Left renal pelvis (tissue), 4 donors: ENCODE results near the gene SHB. TPM values are rescaled to one million over a fixed set of nuclear protein-coding genes. Genes with fewer than 3 reads are reported as not detected.

Experiments used
- DNase-seq, 4 donors: peaks; one replicate each; pipeline ENCODE4 v3.0.0-alpha.2; 2013; ENCODE audit warnings: low read depth in 4 of 4, low spot score in 3 of 4
- polyA plus RNA-seq, 4 donors: library from polyadenylated mRNA; unstranded; fragments of 120-200 nt; gene quantifications; one replicate each; pipeline ENCODE4 v1.2.1, GENCODE V29; 2013; ENCODE audit not compliant: insufficient read length in 4 of 4

Gene SHB
- polyA plus RNA-seq, 4 donors = 4.7 to 19.3 (median 15.9) TPM

DNA sequence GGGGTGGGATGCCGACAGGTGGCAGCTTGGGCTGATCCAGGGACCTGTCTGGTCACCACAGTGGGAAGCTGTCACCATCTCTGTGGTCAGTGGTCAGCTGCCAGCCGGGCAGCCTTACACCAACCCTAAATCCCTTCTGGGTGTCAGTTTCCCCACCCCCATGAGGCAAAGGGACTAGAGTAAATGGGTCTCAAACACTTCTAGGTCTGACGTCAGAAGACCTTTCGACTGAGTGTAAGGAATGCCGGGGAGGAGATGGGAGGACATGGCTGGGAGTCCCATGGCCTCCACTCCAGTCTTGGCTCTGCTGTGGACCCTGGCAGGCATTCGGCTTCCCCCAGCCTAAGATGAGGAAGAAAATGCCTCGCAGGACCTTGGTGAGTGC is 124.8 kb downstream of the SHB start:
- no peak for DNase-seq

GRCh38 chr9:37943345-37944265 is 125.4 kb downstream of the SHB start:
- no peak for DNase-seq

GRCh38 chr9:37942621-37943344 is 126.2 kb downstream of the SHB start:
- no peak for DNase-seq

GRCh38 chr9:37941253-37941652 is 127.8 kb downstream of the SHB start:
- DNase-seq = no peak

GRCh38 chr9:37939575-37940095 is 129.4 kb downstream of the SHB start:
- DNase-seq = no peak

DNA sequence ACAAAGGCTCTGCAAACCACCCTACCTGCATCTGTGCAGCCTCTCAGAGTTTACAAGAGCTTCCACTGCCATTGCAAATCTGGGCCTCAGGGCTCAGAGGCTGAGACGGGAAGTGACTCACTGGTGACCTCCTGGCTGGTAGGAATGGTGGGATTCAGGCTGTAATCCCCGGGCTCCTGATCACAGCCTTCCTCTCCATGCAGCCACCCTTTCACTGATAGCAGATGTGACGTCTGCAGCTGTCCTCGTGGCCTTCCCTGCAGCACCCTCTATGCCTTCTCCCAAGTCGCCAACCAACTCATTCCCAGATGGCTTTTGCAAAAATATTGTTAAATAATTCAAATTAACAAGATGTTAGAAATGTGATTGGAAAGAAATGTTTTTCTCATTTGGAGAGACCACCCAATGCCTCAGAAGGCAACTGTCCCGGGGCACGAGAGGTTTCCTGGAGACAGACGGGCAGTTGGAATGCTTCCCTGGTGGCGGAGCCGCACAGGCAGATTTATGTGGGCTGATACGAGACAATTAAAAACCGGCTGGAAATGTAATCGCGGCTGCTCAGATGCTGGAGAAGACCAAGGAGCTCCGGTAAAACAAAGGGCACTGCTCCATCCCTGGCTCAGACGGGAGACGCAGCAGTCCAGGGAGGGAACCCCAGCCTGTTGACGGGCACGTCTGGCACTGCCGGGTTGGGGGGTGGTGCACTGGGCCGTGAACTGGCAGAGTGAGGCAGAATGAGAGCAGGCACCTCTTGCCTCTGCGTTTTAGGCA is 130.7 kb downstream of the SHB start:
- DNase-seq = peak; percentile 38 to 56 (median 40)

DNA sequence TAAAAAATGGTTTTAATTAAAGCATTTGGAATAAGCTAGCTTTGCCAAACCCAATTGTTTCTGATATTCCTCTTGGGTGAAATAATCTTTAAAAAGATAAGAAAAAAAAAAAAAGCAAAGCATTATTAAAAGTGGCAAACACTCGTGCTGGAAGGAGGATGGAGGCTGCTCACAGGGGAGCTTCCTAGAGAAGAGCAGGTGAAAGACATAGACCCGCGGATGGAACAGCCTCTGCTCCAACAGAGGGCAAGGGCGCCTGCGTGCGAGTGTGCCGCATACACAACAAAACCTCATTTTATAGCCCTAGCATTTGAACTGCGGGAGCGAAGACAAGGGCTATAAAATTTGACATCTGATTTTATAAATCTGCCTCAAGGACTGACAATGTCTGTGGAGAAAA is 131.7 kb downstream of the SHB start:
- no peak for DNase-seq

DNA sequence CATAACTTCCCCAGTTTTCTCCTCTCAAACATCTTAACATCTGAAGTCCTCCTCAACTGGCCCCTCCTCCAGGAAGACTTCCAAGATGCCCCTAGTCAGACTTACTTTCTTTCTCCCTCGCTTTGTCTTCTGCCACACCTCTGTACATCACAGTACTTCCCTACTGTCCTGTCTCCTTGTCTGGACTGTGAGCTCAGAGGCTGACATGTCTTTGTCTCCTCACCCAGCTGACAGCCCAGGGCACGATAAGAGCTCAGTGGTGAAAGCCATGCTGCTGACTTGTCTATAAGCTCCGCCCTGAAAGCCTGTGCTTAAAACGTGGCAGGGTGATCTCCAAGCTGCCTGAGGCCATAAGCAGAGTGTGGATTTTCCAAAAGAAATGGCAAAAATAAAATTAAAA is 132.1 kb downstream of the SHB start:
- no peak for DNase-seq

DNA sequence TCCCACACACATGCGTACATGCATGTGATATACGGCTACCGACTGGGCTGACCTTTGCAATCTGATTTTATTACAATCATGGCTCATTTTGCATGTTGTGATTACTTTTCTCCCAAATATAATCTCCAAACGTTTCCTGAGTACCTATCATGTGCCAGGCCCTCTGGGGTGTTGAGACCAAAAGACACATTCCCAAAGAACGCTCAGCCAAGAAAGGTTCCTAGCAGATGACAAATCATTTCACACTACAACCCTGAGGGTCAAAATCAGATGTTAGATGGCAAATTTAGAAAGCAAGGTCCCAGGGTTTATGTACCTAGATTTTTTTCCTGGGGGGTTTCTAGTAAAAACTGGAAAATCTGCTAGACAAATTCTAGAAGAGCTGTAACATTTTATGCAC is 132.7 kb downstream of the SHB start:
- DNase-seq = no peak

- no peak for DNase-seq
Measured at GRCh38 chr9:37935096-37935495, 133.9 kb downstream of the SHB start.

- no peak for DNase-seq
Measured at GRCh38 chr9:37931592-37931991, 137.4 kb downstream of the SHB start.

GRCh38 chr9:37929441-37929895 is 139.6 kb downstream of the SHB start:
- DNase-seq = no peak

GRCh38 chr9:37928552-37929430 is 140.2 kb downstream of the SHB start:
- DNase-seq = no peak

- DNase-seq = no peak
Measured at GRCh38 chr9:37927601-37928551, 141.2 kb downstream of the SHB start.

- no peak for DNase-seq
Measured at GRCh38 chr9:37927132-37927531, 141.9 kb downstream of the SHB start.

DNA sequence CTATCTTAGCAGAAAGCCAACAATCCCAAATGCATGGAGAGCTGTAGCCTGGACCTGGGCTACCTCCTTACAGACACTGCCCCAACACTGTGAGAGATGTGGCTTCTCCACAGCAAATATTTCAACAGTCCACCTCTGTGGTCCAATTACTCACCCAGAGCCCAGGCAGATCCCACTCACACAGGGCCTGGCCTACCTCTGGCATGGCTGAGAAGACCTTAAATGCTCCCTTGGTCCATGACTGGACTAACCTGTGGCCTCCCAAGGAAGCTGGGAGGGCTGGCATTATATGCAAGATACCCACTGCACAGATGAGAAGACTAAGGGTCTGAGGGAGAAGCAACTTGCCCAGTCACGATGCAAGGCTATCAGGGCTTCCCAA is 142.3 kb downstream of the SHB start:
- DNase-seq = no peak

DNA sequence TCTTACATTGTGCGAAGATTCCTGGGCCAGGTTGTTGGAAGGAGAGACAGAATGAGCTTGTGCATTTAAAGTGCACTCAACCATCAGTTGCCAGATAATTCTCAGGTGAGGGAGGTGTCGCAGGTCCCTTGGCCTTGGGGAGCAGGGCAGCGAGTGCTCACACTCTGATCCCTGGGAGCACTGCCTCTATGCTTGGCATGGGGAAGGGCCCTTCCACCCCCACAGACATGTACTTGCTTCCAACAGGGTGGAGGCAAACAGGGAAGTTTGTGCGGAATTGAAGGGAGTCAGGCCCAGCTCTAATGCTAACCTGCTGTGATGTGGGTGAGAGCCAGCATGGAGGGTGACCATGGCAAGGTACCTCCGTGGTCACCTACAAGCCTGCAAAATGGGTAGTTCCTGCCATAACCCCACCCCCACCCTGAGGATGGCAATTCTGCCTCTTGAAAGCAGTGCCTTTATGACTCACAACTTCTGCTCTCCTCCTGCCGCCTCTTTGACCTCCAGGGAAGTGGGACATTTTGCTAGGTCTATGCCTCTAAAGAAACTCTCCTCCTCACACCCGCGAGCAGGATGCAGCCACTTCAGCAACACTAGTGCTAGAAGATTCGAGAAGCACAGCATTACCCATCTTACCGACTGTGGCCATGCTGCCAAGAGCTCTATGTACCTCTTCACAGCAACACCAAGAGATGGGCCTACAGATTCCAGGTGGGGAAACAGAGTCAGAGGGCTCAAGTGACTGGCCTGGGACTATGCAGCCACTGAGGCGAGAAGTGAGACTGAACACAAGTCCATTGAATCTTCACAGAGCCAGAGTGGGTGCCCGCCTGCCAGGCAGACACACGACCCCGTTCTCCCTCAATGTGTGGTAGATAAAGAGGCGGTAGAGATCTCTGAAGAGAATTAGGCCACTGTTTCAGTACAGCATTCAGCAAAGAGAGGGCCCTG is 143.0 kb downstream of the SHB start:
- no peak for DNase-seq

GRCh38 chr9:37925006-37925405 is 144.0 kb downstream of the SHB start:
- no peak for DNase-seq
